PC-9 (cell line): ENCODE measurements around the gene TVP23B.
"Not testable (repeated sequence)": the region's sequence is repeated elsewhere in the genome, so short reads cannot be mapped to it uniquely, and the experiment has no call there.

Source experiments
- EZH2 ChIP-seq: fragments of 200-600 bp; sonication (generic); IDR thresholded peaks from 2 replicates; pipeline ENCODE4 v1.8.0; 2017; ENCODE audit warnings: antibody characterized with exemption, low read depth
- TF ChIP-seq, protein P1 (sequence below): fragments of 200-600 bp; sonication (generic); conservative IDR thresholded peaks from 2 replicates; pipeline ENCODE4 v1.6.1; 2017; ENCODE audit warnings: mixed run types, antibody characterized with exemption, mild to moderate bottlenecking, moderate library complexity

DNA sequence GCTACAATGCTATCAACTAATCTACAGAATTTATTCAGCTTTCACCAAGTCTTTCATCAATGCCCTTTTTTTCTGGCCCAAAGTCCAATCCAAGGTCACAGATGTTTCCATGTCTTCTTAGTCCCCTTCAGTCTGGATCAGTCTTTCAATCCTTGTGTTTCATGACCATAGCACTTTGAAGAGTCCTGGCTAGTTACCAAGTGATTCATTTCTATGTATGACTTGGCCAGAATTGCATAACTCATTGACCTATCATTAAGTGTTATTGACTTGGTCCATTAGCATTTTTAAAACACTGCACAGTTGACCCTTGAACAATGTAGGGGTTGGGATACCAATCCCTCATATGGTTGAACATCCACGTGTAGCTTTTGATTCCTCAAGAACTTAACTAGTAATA, 48.5 kb upstream of the TVP23B start:
- TF ChIP-seq, protein P1, sequence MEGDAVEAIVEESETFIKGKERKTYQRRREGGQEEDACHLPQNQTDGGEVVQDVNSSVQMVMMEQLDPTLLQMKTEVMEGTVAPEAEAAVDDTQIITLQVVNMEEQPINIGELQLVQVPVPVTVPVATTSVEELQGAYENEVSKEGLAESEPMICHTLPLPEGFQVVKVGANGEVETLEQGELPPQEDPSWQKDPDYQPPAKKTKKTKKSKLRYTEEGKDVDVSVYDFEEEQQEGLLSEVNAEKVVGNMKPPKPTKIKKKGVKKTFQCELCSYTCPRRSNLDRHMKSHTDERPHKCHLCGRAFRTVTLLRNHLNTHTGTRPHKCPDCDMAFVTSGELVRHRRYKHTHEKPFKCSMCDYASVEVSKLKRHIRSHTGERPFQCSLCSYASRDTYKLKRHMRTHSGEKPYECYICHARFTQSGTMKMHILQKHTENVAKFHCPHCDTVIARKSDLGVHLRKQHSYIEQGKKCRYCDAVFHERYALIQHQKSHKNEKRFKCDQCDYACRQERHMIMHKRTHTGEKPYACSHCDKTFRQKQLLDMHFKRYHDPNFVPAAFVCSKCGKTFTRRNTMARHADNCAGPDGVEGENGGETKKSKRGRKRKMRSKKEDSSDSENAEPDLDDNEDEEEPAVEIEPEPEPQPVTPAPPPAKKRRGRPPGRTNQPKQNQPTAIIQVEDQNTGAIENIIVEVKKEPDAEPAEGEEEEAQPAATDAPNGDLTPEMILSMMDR: not testable (repeated sequence)
- not testable (repeated sequence) for TF ChIP-seq EZH2
